NCI-H82 treated with DMSO at 0.1 percent for 48 hours (cell line): ENCODE data around the gene DCAF4L1.

ENCODE experiments used
- DNase-seq: peaks from one replicate; lab custom pipeline; 2025; ENCODE audit not compliant: unreplicated experiment; lab: John Stamatoyannopoulos, UW

The DCAF4L1 gene

DNA sequence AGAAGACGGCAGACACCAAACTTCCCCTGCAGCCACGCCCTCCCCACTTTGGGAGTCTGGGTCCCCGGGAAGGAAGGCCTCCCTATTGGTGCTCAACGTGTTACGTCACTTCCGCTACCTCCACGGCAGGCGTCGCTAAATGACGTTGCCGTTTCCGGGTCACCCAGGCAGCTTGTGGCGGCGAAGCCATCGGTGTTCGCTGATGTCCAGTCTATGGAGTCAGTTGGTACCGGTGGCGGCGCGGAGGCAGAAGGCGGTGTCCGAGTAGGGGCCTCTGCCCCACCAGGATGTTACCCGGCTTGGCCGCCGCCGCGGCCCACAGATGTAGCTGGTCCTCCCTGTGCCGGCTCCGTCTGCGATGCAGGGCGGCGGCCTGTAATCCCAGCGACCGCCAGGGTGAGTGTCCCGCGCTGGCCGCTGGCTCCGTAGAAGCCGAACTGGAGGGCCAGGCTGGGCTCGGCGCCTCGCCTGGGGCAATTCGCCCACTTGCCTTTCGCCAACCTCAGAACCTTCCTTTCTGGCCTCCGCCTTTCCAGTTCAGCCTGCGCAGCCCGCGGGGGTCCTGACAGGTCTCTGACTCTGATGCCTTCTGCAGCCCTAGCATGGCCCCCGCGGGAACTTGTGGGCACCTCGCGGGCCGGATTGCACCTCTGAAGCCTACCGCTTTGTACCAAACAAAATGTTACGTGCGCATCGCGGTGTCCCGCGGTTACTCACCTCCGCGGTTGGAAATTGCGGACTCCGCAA is 9.0 kb downstream of the DCAF4L1 start, which contains the start of gene SLC30A9:
Gene SLC30A9 (plus strand): TSS at position 166 of the 747 bp plus-strand sequence. CDS start 122 bp downstream, at position 288.
- DNase-seq: peak; percentile 79

- DNase-seq: no peak
These were observed 10.6 kb downstream of the DCAF4L1 start for GRCh38 chr4:41991916-41992767.

DNA sequence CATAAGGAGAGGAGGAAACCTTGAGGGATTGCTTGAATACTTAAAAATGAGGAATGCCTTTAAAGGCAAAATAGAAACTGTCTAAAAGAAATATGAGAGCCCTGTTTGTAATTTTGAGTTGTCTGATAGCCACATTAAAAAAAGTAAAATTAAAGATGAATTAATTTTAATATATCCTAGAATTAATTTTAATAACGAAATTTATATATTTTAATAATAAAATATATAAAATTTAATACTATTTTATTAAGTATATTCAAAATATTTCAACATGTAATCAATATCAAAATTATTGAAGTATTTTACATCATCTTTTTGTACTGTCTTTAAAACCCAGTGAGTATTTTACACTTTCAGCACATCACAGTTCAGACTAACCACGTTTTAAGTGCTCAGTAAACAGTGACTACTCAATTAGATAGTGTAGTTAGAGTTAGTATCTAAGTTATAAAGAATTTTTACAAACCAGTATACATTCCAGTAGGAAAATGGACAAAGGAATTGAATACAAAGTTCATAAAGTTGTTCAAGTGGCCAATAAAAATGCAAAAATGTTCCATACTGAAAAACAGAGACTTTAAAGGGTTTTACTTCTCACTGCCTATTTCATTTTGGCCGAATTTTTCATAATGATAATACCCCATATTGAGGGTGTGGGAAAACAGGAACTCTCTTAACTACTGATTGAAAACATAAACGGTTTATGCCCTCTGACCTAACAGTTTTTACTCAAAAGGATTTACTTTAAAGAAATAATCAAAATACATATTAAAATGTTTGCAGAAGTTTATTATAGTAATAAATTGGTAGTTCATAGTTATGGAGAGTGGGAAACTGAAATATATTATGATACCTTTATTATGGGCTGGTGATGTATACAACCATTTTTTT is 11.7 kb downstream of the DCAF4L1 start:
- DNase-seq: no peak

DNA sequence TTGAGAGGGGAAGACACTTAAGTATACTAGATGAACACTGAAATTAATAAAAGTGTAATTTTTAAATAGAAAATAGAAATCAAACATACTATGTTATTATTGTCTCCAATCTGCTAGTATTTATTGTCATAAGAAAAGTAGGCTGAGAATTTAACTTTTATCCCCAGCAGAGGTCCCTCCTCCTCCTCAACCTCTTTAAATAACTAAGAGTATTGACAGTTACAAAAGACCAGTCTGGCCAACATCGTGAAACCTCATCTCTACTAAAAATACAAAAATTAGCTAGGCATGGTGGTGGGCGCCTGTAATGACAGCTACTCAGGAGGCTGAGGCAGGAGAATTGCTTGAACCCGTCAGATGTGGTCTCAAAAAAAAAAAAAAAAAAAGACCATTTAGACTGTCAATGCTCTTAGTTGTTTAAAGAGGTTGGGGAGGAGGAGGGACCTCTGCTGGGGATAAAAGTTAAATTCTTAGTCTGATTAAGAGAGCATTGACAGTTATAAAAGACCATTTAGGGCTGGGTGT is 13.0 kb downstream of the DCAF4L1 start:
- DNase-seq: no peak

DNA sequence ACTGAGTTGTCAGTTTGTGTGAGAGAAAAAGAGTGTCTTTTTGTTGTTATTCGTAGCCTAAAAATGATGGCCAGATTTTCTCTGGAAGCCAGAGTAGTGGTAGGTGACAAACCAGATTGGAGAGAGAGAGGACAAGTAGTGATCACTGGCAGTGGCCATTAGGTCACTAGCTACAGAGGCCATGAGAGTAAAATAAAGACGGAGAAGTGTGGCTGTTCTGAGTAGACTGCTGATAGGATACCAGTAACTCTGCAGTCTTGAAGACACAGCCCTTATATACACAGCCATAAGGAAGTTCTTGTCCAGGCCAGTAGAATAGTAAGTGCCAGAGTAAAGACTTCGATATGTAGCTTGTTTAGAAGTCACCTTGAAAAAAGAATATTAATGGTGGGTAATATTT is 16.5 kb downstream of the DCAF4L1 start:
- DNase-seq: no peak

DNA sequence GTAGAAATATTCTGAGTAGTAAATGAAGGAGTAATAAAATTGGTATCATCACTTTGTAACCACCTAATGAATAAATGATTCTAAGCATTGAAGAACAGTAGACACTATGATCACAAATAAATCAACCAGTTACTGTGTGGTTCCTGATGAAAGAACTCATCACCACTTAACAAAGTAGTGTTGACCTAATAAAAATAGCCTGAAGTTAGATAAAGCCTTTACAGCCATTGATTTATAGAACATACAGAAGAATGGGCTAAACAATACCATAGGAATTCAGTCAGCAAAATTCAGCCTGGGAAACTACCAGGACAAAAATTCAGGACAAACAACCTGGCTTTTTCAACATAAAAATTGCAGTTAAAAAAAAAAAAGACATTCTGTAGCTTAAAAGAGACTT is 17.8 kb downstream of the DCAF4L1 start:
- no peak for DNase-seq

DNA sequence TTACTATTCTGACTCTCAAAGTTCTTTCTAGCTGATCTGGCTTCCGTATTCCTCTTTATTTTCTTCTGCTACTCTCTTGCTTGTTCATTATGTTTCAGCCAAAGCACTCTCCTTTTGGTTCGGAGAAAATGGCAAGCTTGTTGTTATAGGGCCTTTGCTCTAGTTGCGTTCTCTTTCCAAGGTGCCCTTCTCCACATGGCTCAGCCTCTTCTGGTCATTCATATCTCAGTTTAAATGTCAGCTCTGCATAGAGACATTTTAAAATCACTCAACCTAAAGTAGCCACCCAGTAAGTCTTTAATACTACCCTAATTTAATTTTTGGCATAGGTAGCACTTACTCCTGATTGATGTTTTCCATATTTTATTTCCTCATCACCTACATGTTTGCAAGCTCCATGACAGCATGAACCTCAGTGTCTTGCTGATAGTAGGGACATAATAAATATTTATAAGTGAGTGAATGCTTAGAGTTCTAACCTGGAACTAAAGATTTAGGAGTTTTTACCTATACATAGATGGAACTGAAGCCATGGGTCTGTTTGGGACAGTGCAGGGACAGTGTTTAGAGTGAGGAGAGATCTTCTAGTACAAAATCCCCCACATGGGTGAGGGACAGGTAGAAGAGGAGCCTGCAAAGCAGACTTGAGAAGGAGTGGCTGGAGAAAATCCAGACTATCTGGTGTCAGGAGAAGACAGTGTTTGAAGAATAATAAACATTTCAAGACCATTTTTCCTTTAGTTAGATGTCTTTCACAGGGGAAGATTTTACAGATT is 26.6 kb downstream of the DCAF4L1 start:
- DNase-seq: no peak

- DNase-seq: peak; percentile 57
These were observed 33.9 kb downstream of the DCAF4L1 start for GRCh38 chr4:42015438-42015837.

DNA sequence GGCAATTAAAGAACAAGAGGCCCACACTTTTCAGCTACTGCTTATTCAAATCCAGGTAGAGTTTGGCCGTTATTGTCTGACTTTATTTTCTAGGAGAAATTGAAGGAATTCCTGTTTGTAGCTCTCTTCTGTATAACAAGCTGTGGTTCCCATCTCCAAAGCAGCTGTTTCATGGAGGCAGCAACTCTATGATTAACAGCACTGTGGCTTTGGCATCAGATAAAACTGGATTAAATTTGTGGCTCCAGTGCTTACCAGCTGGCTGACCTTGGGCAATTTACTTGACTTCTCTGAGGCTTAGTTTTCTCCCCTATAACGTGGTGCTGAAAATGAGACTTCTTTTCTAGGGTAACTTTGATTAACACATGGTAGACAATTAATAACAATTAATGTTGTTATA is 36.9 kb downstream of the DCAF4L1 start:
- DNase-seq: peak; percentile 77
